ENCODE measurements around the gene EPB42. TPM values are rescaled to one million over a fixed set of nuclear protein-coding genes. Genes with fewer than 3 reads are reported as not detected.
"Not testable (repeated sequence)": the region's sequence is repeated elsewhere in the genome, so short reads cannot be mapped to it uniquely, and the experiment has no call there.

EPB42 gene
- total and polyA plus RNA-seq, 11 donors, result 0.08 to 1.7 (median 0.33) TPM; not detected in 7

DNA sequence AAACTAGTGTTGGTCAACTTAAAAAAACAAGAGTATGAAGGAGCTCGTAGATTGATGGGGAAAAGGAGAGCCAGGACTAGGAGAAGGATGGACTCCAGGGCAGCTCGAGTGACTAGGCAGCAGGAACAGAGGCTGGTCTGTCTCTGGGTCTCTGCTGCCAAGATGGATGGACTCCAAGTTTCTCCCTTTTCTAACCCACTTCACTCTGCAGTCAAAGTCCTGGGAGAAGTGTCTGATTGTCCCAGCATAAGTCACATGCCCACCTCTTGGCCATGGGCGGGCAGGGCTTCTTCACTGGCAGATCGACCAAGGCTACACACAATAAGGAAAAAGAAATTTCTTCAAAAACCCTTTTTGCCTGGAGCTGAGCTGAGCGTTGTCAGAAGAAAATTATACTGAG is 9.2 kb upstream of the EPB42 start:
- intact Hi-C loops (cut with DNase I), result loop anchor here in 2 of 10 donors (5.0 to 10.0 kb wide), 3 partner anchors 52 to 325 kb away; no protein-coding TSS in a partner anchor

DNA sequence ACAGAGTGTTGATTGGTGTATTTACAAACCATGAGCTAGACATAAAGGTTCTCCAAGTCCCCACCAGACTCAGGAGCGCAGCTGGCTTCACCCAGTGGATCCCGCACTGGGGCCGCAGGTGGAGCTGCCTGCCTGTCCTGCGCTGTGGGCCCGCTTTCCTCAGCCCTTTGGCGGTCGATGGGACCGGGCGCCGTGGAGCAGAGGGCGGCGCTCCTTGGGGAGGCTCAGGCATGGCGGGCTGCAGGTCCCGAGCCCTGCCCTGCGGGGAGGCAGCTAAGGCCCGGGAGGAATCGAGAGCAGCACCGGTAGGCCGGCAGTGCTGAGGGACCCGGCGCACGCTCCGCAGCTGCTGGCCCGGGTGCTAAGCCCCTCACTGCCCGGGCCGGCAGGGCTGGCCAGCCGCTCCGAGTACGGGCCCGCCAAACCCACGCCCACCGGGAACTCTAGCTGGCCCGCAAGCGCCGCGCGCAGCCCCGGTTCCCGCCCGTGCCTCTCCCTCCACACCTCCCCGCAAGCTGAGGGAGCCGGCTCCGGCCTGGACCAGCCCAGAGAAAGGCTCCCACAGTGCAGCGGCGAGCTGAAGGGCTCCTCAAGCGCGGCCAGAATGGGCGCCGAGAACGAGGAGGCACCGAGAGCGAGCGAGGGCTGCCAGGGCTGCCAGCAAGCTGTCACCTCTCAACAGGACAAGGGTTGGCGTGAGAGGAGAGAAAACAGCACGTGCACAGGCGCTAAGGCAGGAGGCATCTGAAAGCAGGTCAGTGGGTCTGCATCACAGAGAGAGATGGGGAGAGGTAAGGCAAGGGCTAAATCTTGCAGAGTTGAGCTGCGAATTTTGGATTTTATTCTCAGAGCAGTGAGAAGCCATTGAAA is 5.9 kb upstream of the EPB42 start:
- TF ChIP-seq POLR2A (IDR thresholded peaks at IDR 0.05), result no peak
- TF ChIP-seq, protein P1, sequence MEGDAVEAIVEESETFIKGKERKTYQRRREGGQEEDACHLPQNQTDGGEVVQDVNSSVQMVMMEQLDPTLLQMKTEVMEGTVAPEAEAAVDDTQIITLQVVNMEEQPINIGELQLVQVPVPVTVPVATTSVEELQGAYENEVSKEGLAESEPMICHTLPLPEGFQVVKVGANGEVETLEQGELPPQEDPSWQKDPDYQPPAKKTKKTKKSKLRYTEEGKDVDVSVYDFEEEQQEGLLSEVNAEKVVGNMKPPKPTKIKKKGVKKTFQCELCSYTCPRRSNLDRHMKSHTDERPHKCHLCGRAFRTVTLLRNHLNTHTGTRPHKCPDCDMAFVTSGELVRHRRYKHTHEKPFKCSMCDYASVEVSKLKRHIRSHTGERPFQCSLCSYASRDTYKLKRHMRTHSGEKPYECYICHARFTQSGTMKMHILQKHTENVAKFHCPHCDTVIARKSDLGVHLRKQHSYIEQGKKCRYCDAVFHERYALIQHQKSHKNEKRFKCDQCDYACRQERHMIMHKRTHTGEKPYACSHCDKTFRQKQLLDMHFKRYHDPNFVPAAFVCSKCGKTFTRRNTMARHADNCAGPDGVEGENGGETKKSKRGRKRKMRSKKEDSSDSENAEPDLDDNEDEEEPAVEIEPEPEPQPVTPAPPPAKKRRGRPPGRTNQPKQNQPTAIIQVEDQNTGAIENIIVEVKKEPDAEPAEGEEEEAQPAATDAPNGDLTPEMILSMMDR (IDR thresholded peaks at IDR 0.05), result no peak
- no peaks in the 10 kb centered on the region for H3K9me3 ChIP-seq
- intact Hi-C loops (cut with DNase I), result loop anchor here in 3 of 10 donors (2.0 to 10.0 kb wide), 4 partner anchors 56 to 328 kb away; no protein-coding TSS in a partner anchor
- no peak overlapping the region for H3K27ac ChIP-seq
- DNase-seq, result peak in 1 of 5 donors; percentile 25
- no peaks in the 10 kb centered on the region for H3K36me3 ChIP-seq
- peak in 1 of 4 donors; percentile 33 for ATAC-seq
- peaks cover 0 to 13% (median 0%) of the 10 kb centered on the region in 12 donors for H3K4me1 ChIP-seq
- H3K27me3 ChIP-seq, result no peaks in the 10 kb centered on the region
- WGBS, 4 donors, result 92 to 96% (median 94%) methylated on average over 32 to 57 of the region's 57 CpGs
- H3K4me3 ChIP-seq, result no peak overlapping the region

More for the DNA sequence above, 9.2 kb upstream of the EPB42 start:
- TF ChIP-seq, protein P1 (IDR thresholded peaks at IDR 0.05), result no peak
- ATAC-seq (peak; percentile 49 to 68 (median 64)), DNase-seq (peak in 1 of 5 donors; percentile 21)
- peaks cover 0 to 13% (median 0%) of the 10 kb centered on the region in 12 donors for H3K4me1 ChIP-seq
- 53 to 71% (median 59%) methylated on average over 5 of the region's 5 CpGs for WGBS, 4 donors
- H3K27me3 ChIP-seq, result no peaks in the 10 kb centered on the region
- H3K4me3 ChIP-seq, result no peak overlapping the region
- no peaks in the 10 kb centered on the region for H3K9me3 ChIP-seq
- H3K27ac ChIP-seq, result no peak overlapping the region
- no peaks in the 10 kb centered on the region for H3K36me3 ChIP-seq

DNA sequence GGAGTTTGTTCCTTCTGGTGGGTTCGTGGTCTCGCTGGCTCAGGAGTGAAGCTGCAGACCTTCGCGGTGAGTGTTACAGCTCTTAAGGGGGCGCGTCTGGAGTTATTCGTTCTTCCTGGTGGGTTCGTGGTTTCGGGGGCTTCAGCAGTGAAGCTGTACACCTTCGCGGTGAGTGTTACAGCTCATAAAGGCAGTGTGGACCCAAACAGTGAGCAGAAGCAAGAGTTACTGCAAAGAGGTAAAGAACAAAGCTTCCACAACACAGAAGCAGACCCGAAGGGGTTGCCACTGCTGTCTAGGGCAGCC is 5.1 kb upstream of the EPB42 start:
- not testable (repeated sequence) for H3K36me3 ChIP-seq, ATAC-seq, H3K27ac ChIP-seq, H3K27me3 ChIP-seq, H3K4me3 ChIP-seq, H3K9me3 ChIP-seq, DNase-seq
- peaks cover 0 to 14% (median 0%) of the 10 kb centered on the region in 12 donors for H3K4me1 ChIP-seq
- WGBS, 4 donors, result 84 to 93% (median 90%) methylated on average over 12 of the region's 12 CpGs
- intact Hi-C loops (cut with DNase I), result loop anchor here (1.0 to 10.0 kb wide), 7 partner anchors 56 to 329 kb away; no protein-coding TSS in a partner anchor

DNA sequence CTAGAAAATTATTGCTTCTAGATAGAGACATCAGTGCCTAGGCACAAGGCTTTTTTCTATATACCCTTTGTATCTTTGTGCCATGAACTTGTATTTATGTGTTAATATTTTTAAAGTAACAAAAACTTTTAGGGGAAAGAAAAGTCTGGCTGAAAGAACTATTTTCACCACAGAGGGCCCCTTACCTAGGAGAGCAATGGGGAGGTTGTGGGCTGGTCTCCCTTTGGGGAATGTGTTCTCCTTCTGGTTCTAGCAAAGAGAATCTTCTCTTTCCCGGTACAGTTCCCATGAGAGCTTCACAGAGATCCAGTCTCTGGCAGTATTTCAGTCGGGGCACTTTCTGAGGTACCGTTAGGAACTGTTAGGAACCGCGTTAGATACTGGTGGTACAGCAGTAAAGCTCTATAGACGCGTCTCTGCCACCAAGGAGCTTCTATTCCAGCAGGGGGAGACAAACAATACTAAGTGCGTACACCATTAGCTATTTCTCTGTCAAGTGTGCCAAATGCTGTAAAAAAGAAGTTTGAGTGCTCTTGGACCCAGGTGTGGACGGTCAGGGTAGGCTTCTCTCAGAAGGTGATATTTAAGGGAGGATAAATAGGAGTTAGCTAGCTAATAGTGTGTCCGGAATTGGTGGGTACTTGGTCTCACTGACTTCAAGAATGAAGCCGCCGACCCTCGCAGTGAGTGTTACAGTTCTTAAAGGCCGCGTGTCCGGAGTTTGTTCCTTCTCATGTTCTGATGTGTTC is 4.6 kb upstream of the EPB42 start:
- intact Hi-C loops (cut with DNase I), result loop anchor here in 9 of 10 donors (1.0 to 10.0 kb wide), 6 partner anchors 57 to 329 kb away; no protein-coding TSS in a partner anchor
- peak; percentile 59 to 86 (median 81) for ATAC-seq
- 45 to 51% (median 46%) methylated on average over 16 of the region's 16 CpGs for WGBS, 4 donors

More for the DNA sequence above, 4.6 kb upstream of the EPB42 start:
- Histone ChIP-seq H3K27me3 (no peaks in the 10 kb centered on the region), H3K9me3 (no peaks in the 10 kb centered on the region), H3K4me3 (no peak overlapping the region), H3K36me3 (no peaks in the 10 kb centered on the region), H3K4me1 (peaks cover 0 to 14% (median 0%) of the 10 kb centered on the region in 12 donors), H3K27ac (no peak overlapping the region)
- DNase-seq, result peak in 1 of 5 donors; percentile 24
- no peak for TF ChIP-seq POLR2A (IDR thresholded peaks at IDR 0.05)
- TF ChIP-seq, protein P1 (IDR thresholded peaks at IDR 0.05), result peak; percentile 51 to 78 (median 68)

Measured in heart left ventricle (tissue), 16 donors.